MM.1S (cell line): ENCODE results near the gene PACRG.

Source experiments
- DNase-seq: peaks from one replicate; pipeline ENCODE4 v3.0.0-alpha.2; 2015
- H2AFZ ChIP-seq: fragments of 300-600 bp; sonication (generic); 2 replicates; pipeline ENCODE4 v1.6.0; 2016; ENCODE audit warnings: antibody characterized with exemption, low read length
- H3F3A ChIP-seq: fragments of 300-600 bp; sonication (generic); 2 replicates; pipeline ENCODE4 v1.6.1; 2016; ENCODE audit warnings: mild to moderate bottlenecking, antibody characterized with exemption, low read length, moderate library complexity, mixed read lengths; ENCODE audit not compliant: insufficient read depth
- H3K27ac ChIP-seq: fragments of 300-600 bp; sonication (generic); 2 replicates; pipeline ENCODE4 v1.5.1; 2016; ENCODE audit warnings: mild to moderate bottlenecking, low read length
- H3K27me3 ChIP-seq: fragments of 300-600 bp; sonication (generic); replicated peaks from 2 replicates; pipeline ENCODE4 v1.6.0; 2016; ENCODE audit warnings: low read length; ENCODE audit not compliant: insufficient read depth
- H3K36me3 ChIP-seq: fragments of 300-600 bp; sonication (generic); replicated peaks from 2 replicates; pipeline ENCODE4 v1.6.1; 2016; ENCODE audit warnings: mild to moderate bottlenecking, low read length, mixed read lengths; ENCODE audit not compliant: insufficient read depth
- H3K4me1 ChIP-seq: fragments of 300-600 bp; sonication (generic); 2 replicates; pipeline ENCODE4 v1.6.1; 2016; ENCODE audit warnings: low read length, mixed read lengths
- H3K4me2 ChIP-seq: fragments of 300-600 bp; sonication (generic); 2 replicates; pipeline ENCODE4 v1.6.0; 2016; ENCODE audit warnings: low read depth, low read length
- H3K4me3 ChIP-seq: fragments of 300-600 bp; sonication (generic); 2 replicates; pipeline ENCODE4 v1.5.1; 2016; ENCODE audit warnings: low read length, mixed read lengths
- H3K79me2 ChIP-seq: fragments of 300-600 bp; sonication (generic); 2 replicates; pipeline ENCODE4 v1.6.1; 2016; ENCODE audit warnings: mixed run types, low read length, mixed read lengths
- H3K9ac ChIP-seq: fragments of 300-600 bp; sonication (generic); 2 replicates; pipeline ENCODE4 v1.6.1; 2016; ENCODE audit warnings: low read length, mixed read lengths
- H3K9me2 ChIP-seq: fragments of 300-600 bp; sonication (generic); replicated peaks from 2 replicates; pipeline ENCODE4 v1.6.1; 2016; ENCODE audit warnings: mild to moderate bottlenecking, low read length, mixed read lengths; ENCODE audit not compliant: insufficient read depth
- H3K9me3 ChIP-seq: fragments of 300-600 bp; sonication (generic); replicated peaks from 2 replicates; pipeline ENCODE4 v1.6.1; 2016; ENCODE audit warnings: mild to moderate bottlenecking, low read length, mixed read lengths; ENCODE audit not compliant: insufficient read depth
- H4K20me1 ChIP-seq: fragments of 300-600 bp; sonication (generic); 2 replicates; pipeline ENCODE4 v1.6.1; 2016; ENCODE audit warnings: mild to moderate bottlenecking, low read length, moderate library complexity, mixed read lengths; ENCODE audit not compliant: insufficient read depth
- CTCF ChIP-seq: fragments of 300-600 bp; sonication (generic); IDR thresholded peaks from 2 replicates; pipeline ENCODE4 v1.5.1; 2016; ENCODE audit warnings: antibody characterized with exemption, low read length, mixed read lengths
- EZH2 ChIP-seq: fragments of 300-600 bp; sonication (generic); optimal IDR thresholded peaks from 2 replicates; pipeline ENCODE3; 2017; ENCODE audit warnings: low read depth, mild to moderate bottlenecking, antibody characterized with exemption, low read length, mixed read lengths
- EZH2phosphoT487 ChIP-seq: fragments of 300-600 bp; sonication (generic); IDR thresholded peaks from 2 replicates; pipeline ENCODE4 v1.6.1; 2018; ENCODE audit warnings: antibody characterized with exemption, low read length

Gene PACRG

GRCh38 chr6:163165155-163165910 lies 437.6 kb downstream of the PACRG start:
- Histone ChIP-seq H3F3A (no peaks in the 10 kb centered on the region), H3K4me1 (no peaks in the 10 kb centered on the region), H3K36me3 (no peaks in the 10 kb centered on the region), H3K9ac (no peak overlapping the region), H3K79me2 (no peaks in the 10 kb centered on the region), H2AFZ (no peak overlapping the region), H3K9me3 (no peaks in the 10 kb centered on the region), H3K27me3 (no peaks in the 10 kb centered on the region), H3K4me2 (no peak overlapping the region), H3K9me2 (no peaks in the 10 kb centered on the region), H4K20me1 (no peaks in the 10 kb centered on the region), H3K27ac (no peak overlapping the region), H3K4me3 (no peak overlapping the region)
- DNase-seq: no peak
- no peak for TF ChIP-seq CTCF
- no peak for TF ChIP-seq EZH2phosphoT487
- TF ChIP-seq EZH2: no peak

- TF ChIP-seq CTCF (no peak), EZH2 (no peak), EZH2phosphoT487 (no peak)
- no peak overlapping the region for H3K4me3 ChIP-seq
- H3K79me2 ChIP-seq: no peaks in the 10 kb centered on the region
- no peaks in the 10 kb centered on the region for H3F3A ChIP-seq
- no peaks in the 10 kb centered on the region for H3K9me3 ChIP-seq
- no peak overlapping the region for H2AFZ ChIP-seq
- no peak overlapping the region for H3K9ac ChIP-seq
- no peaks in the 10 kb centered on the region for H3K9me2 ChIP-seq
- no peaks in the 10 kb centered on the region for H4K20me1 ChIP-seq
- H3K4me2 ChIP-seq: no peak overlapping the region
- H3K27ac ChIP-seq: no peak overlapping the region
- DNase-seq: no peak
- H3K27me3 ChIP-seq: no peaks in the 10 kb centered on the region
- H3K36me3 ChIP-seq: no peaks in the 10 kb centered on the region
- H3K4me1 ChIP-seq: no peaks in the 10 kb centered on the region
Observed at GRCh38 chr6:163165922-163166321, 438.1 kb downstream of the PACRG start.

GRCh38 chr6:163166507-163166906 lies 438.7 kb downstream of the PACRG start:
- H3K9me3 ChIP-seq: no peaks in the 10 kb centered on the region
- no peak overlapping the region for H3K4me3 ChIP-seq
- no peak overlapping the region for H3K4me2 ChIP-seq
- H3K9ac ChIP-seq: no peak overlapping the region
- H3K79me2 ChIP-seq: no peaks in the 10 kb centered on the region
- no peaks in the 10 kb centered on the region for H3K36me3 ChIP-seq
- H3K27me3 ChIP-seq: no peaks in the 10 kb centered on the region
- H3K4me1 ChIP-seq: no peaks in the 10 kb centered on the region
- no peaks in the 10 kb centered on the region for H4K20me1 ChIP-seq
- H3F3A ChIP-seq: no peaks in the 10 kb centered on the region
- H3K27ac ChIP-seq: no peak overlapping the region
- no peak for DNase-seq
- H3K9me2 ChIP-seq: no peaks in the 10 kb centered on the region
- TF ChIP-seq EZH2phosphoT487 (no peak), EZH2 (no peak), CTCF (no peak)
- H2AFZ ChIP-seq: no peak overlapping the region
